H1 (cell line): ENCODE results near the gene HNRNPH2. TPM values are rescaled to one million over a fixed set of nuclear protein-coding genes. Genes with fewer than 3 reads are reported as not detected.

Experiments
- CTCF ChIA-PET: fragments of 300-600 bp; sonication (Branson Sonifier 250); formaldehyde crosslinking; loops from one replicate; lab custom pipeline; 2021; ENCODE audit not compliant: partially characterized antibody; lab: Charles Lee
- POLR2A ChIA-PET: fragments of 300-600 bp; sonication (Branson Sonifier 250); formaldehyde crosslinking; loops from one replicate; lab custom pipeline; 2021; ENCODE audit warnings: inconsistent platforms; ENCODE audit not compliant: partially characterized antibody; lab: Charles Lee
- DNase-seq, 2 experiments: peaks; one replicate each; pipeline versions ENCODE4 v3.0.0 to v3.0.0-alpha.2; 2010 to 2022; ENCODE audit warnings: low spot score in 2 of 2, low read depth in 1 of 2, mixed read lengths in 1 of 2
- FAIRE-seq: peaks from 2 replicates; lab custom pipeline; 2011; peaks lifted over from hg19 to GRCh38; lab: Jason Lieb, UNC
- H2AFZ ChIP-seq: 2 replicates; pipeline ENCODE4 v1.8.1; 2012; ENCODE audit warnings: low read length, inconsistent platforms
- H2AK5ac ChIP-seq: 2 replicates; pipeline ENCODE4 v1.6.1; 2013; ENCODE audit warnings: low read depth, low read length
- H2BK120ac ChIP-seq: replicated peaks from 2 replicates; pipeline ENCODE3; 2013; ENCODE audit warnings: low read depth, low read length, inconsistent platforms
- H2BK12ac ChIP-seq: 2 replicates; pipeline ENCODE4 v1.6.1; 2013; ENCODE audit warnings: low read depth, low read length
- H2BK15ac ChIP-seq: 2 replicates; pipeline ENCODE4 v1.6.1; 2013; ENCODE audit warnings: low read length
- H2BK20ac ChIP-seq: 2 replicates; pipeline ENCODE4 v1.6.1; 2013; ENCODE audit warnings: low read length
- H2BK5ac ChIP-seq: 2 replicates; pipeline ENCODE4 v1.6.1; 2013; ENCODE audit warnings: low read depth, low read length
- H3K14ac ChIP-seq: 2 replicates; pipeline ENCODE4 v1.6.1; 2013; ENCODE audit warnings: inconsistent platforms; ENCODE audit not compliant: insufficient read length
- H3K18ac ChIP-seq: 2 replicates; pipeline ENCODE4 v1.6.1; 2013; ENCODE audit warnings: low read length; ENCODE audit errors: extremely low read depth
- H3K23ac ChIP-seq: 2 replicates; pipeline ENCODE4 v1.6.1; 2013; ENCODE audit warnings: inconsistent platforms; ENCODE audit not compliant: insufficient read length
- H3K23me2 ChIP-seq: 2 replicates; pipeline ENCODE4 v1.6.1; 2013; ENCODE audit warnings: low read depth, low read length
- H3K27ac ChIP-seq: 2 replicates; pipeline ENCODE4 v1.6.1; 2011; ENCODE audit warnings: low read depth, low read length, inconsistent platforms
- H3K27me3 ChIP-seq, 4 experiments: replicated peaks in 1 of 4; 1 replicate in 1 of 4; 2 replicates in 3 of 4; pipeline versions ENCODE4 v1.6.1 to v1.8.1; 2011 to 2013; ENCODE audit warnings: low read length in 3 of 4, mild to moderate bottlenecking in 3 of 4, inconsistent platforms in 2 of 4, mixed read lengths in 2 of 4, moderate library complexity in 1 of 4; ENCODE audit not compliant: control insufficient read depth in 3 of 4, insufficient read depth in 3 of 4; ENCODE audit errors: extremely low read depth in 1 of 4
- H3K36me3 ChIP-seq, 4 experiments: 2 replicates each; pipeline versions ENCODE4 v1.6.1 to v1.8.1; 2011 to 2013; ENCODE audit warnings: mild to moderate bottlenecking in 4 of 4, low read length in 3 of 4, moderate library complexity in 2 of 4, control low read depth in 1 of 4, inconsistent platforms in 1 of 4; ENCODE audit not compliant: insufficient read depth in 4 of 4, control insufficient read depth in 2 of 4
- H3K4ac ChIP-seq: replicated peaks from 2 replicates; pipeline ENCODE3; 2013; ENCODE audit warnings: low read length, low read depth, mixed read lengths, inconsistent platforms; ENCODE audit not compliant: insufficient read length
- H3K4me1 ChIP-seq, 4 experiments: replicated peaks in 1 of 4; 1 replicate in 1 of 4; 2 replicates in 3 of 4; pipeline versions ENCODE4 v1.6.1 to v1.8.1; 2011 to 2013; ENCODE audit warnings: low read length in 3 of 4, inconsistent platforms in 2 of 4, mixed read lengths in 1 of 4; ENCODE audit not compliant: insufficient read depth in 4 of 4, control insufficient read depth in 3 of 4
- H3K4me2 ChIP-seq, 2 experiments: 2 replicates each; pipeline versions ENCODE4 v1.6.1 to v1.8.1; 2011 to 2013; ENCODE audit warnings: low read depth in 2 of 2, low read length in 2 of 2, control low read depth in 1 of 2, inconsistent platforms in 1 of 2, mild to moderate bottlenecking in 1 of 2; ENCODE audit not compliant: insufficient read depth in 1 of 2
- H3K4me3 ChIP-seq, 4 experiments: fragments of 200-600, 300-600 bp in 1 of 4; sonication (generic), shearing (Covaris generic), sonication (Bioruptor Twin) in 1 of 4; 2 replicates each; pipeline versions ENCODE4 v1.5.1 to v1.8.1; 2011 to 2016; ENCODE audit warnings: low read length in 4 of 4, low read depth in 3 of 4, control low read depth in 2 of 4, inconsistent platforms in 2 of 4, mild to moderate bottlenecking in 2 of 4, mixed read lengths in 1 of 4, moderate library complexity in 1 of 4; ENCODE audit not compliant: insufficient read depth in 2 of 4; ENCODE audit errors: extremely low read depth in 1 of 4
- H3K56ac ChIP-seq: replicated peaks from 2 replicates; pipeline ENCODE3; 2013; ENCODE audit warnings: low read depth, mild to moderate bottlenecking, mixed read lengths, low read length, inconsistent platforms; ENCODE audit not compliant: insufficient read length
- H3K79me1 ChIP-seq: 2 replicates; pipeline ENCODE4 v1.6.1; 2013; ENCODE audit warnings: low read depth, low read length, control low read depth
- H3K79me2 ChIP-seq, 2 experiments: 2 replicates each; pipeline versions ENCODE4 v1.6.1 to v1.8.1; 2012 to 2013; ENCODE audit warnings: low read length in 2 of 2, mild to moderate bottlenecking in 2 of 2, inconsistent platforms in 1 of 2; ENCODE audit not compliant: insufficient read depth in 2 of 2, control insufficient read depth in 1 of 2
- H3K9ac ChIP-seq, 4 experiments: replicated peaks in 1 of 4; 1 replicate in 1 of 4; 2 replicates in 3 of 4; pipeline versions ENCODE4 v1.6.1 to v1.8.1; 2011 to 2013; ENCODE audit warnings: low read depth in 3 of 4, low read length in 3 of 4, control low read depth in 2 of 4, mild to moderate bottlenecking in 2 of 4, moderate library complexity in 2 of 4, inconsistent platforms in 1 of 4; ENCODE audit errors: extremely low read depth in 1 of 4
- H3K9me3 ChIP-seq, 2 experiments: 2 replicates each; pipeline versions ENCODE4 v1.6.1 to v1.8.1; 2012 to 2013; ENCODE audit warnings: mild to moderate bottlenecking in 2 of 2, moderate library complexity in 2 of 2, control low read depth in 1 of 2, inconsistent platforms in 1 of 2, low read depth in 1 of 2, low read length in 1 of 2, mixed read lengths in 1 of 2; ENCODE audit not compliant: insufficient read depth in 2 of 2
- H4K20me1 ChIP-seq, 2 experiments: replicated peaks in 1 of 2; 2 replicates each; pipeline versions ENCODE3 to v1.8.1; 2011 to 2013; ENCODE audit warnings: inconsistent platforms in 2 of 2, low read length in 2 of 2, mild to moderate bottlenecking in 1 of 2; ENCODE audit not compliant: insufficient read depth in 2 of 2, control insufficient read depth in 1 of 2
- H4K5ac ChIP-seq: 2 replicates; pipeline ENCODE4 v1.6.1; 2013; ENCODE audit warnings: low read length, low read depth, mixed read lengths, inconsistent platforms; ENCODE audit not compliant: insufficient read length
- H4K8ac ChIP-seq: 2 replicates; pipeline ENCODE4 v1.8.0; 2013; ENCODE audit warnings: mild to moderate bottlenecking, moderate library complexity, low read length, inconsistent platforms; ENCODE audit not compliant: insufficient read depth; ENCODE audit errors: extremely low read depth
- H4K91ac ChIP-seq: replicated peaks from 2 replicates; pipeline ENCODE3; 2013; ENCODE audit warnings: low read length, mixed read lengths, inconsistent platforms; ENCODE audit not compliant: insufficient read length
- FOSL1 ChIP-seq: IDR thresholded peaks from 2 replicates; pipeline ENCODE4 v1.6.1; 2011; ENCODE audit warnings: mild to moderate bottlenecking, low read depth, low read length, moderate library complexity; ENCODE audit not compliant: insufficient read depth
- MAFK ChIP-seq: IDR thresholded peaks from 2 replicates; pipeline ENCODE4 v1.6.1; 2012; ENCODE audit warnings: low read depth, mild to moderate bottlenecking, improper control_type of control experiment, low read length
- WGBS, 2 experiments: shearing (Covaris generic) in 1 of 2; methylation state at CpG; one replicate each; pipeline versions ENCODE4 v1.1.6 to v1.1.7; 2013 to 2015; ENCODE audit warnings: low lambda C conversion rate in 2 of 2, mixed read lengths in 2 of 2, inconsistent platforms in 1 of 2, low coverage in 1 of 2, missing lambda C conversion rate in 1 of 2; ENCODE audit not compliant: insufficient replicate concordance in 2 of 2, insufficient coverage in 1 of 2, insufficient read length in 1 of 2; ENCODE audit errors: extremely low coverage in 1 of 2, missing lambda C conversion rate in 1 of 2; 5-methylcytosine and 5-hydroxymethylcytosine counted together
- polyA plus RNA-seq, 7 experiments: library from polyadenylated mRNA; depleted of rRNA in 3 of 7; stranded (reverse) in 5 of 7; unstranded in 2 of 7; fragments of >200 nt in 5 of 7; fragments of 200-250 nt in 2 of 7; gene quantifications; 1 replicate in 5 of 7; 2 replicates in 1 of 7; 4 replicates in 1 of 7; pipeline versions ENCODE4 v1.2.1 to v1.2.3, GENCODE V29; 2011 to 2013; ENCODE audit warnings: missing spikeins in 2 of 7, mixed read lengths in 2 of 7
- total RNA-seq: library from RNA; stranded (reverse); fragmentation: NEBNext Ultra II Directional; extraction: Animal tissue kit (Norgen Biotek cat#: 25700); gene quantifications from 2 replicates; pipeline ENCODE4 v1.2.1, GENCODE V29; 2021

Gene HNRNPH2
- total and polyA plus RNA-seq, 2 of the 8 experiments (the other 6 are each of a cell fraction or from before 2014, with no cell fraction given), result 27.7 to 66.7 TPM

DNA sequence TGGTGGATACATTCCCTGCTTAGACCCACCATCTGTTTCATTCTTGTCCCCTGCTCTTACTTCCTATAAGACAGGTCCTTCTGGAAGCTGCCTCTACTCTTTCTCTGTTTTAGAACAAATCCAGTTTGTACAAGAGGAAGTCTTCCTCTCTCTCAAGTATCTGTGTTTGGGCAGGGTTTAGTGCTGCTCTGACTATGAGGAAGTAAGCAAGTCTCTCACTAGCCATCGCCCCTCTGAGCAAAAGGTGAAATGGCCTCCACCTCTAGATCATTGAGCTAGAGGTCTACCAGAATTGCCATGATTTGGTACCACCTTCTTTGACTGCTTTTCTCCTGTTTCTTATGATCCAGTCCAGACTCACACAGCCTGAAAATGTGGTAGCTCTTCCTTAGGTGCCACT lies 30.5 kb upstream of the HNRNPH2 start:
- Histone ChIP-seq H3K4me1 (no peaks in the 10 kb centered on the region), H3K23me2 (no peaks in the 10 kb centered on the region), H3K23ac (no peak overlapping the region), H2BK20ac (no peak overlapping the region), H3K56ac (no peak overlapping the region), H3K4me2 (no peak overlapping the region), H3K18ac (no peak overlapping the region), H3K9ac (no peak overlapping the region), H3K79me2 (no peaks in the 10 kb centered on the region), H3K79me1 (no peaks in the 10 kb centered on the region), H3K27me3 (no peaks in the 10 kb centered on the region)
- WGBS, 2 experiments, result no CpG with 5 or more reads among the region's 1 CpG
- TF ChIP-seq MAFK (no peak), FOSL1 (no peak)
- TF ChIP-seq, all 59 proteins: peak for 0
- H2BK15ac ChIP-seq, result no peak overlapping the region
- no peaks in the 10 kb centered on the region for H4K20me1 ChIP-seq
- H2BK5ac ChIP-seq, result no peak overlapping the region
- H2AK5ac ChIP-seq, result no peak overlapping the region
- H3K4me3 ChIP-seq, result no peak overlapping the region
- no peak overlapping the region for H4K8ac ChIP-seq
- no peaks in the 10 kb centered on the region for H3K36me3 ChIP-seq
- FAIRE-seq (no peak), DNase-seq (no peak)
- H3K14ac ChIP-seq, result no peak overlapping the region
- H4K5ac ChIP-seq, result no peak overlapping the region
- no peak overlapping the region for H3K27ac ChIP-seq
- no peak overlapping the region for H2BK120ac ChIP-seq
- H2BK12ac ChIP-seq, result no peak overlapping the region
- H4K91ac ChIP-seq, result no peak overlapping the region
- ChIA-PET CTCF (interaction anchor here (0.9 kb wide), 1 partner anchor 11 kb away, joined by 4 read pairs; no protein-coding TSS in a partner anchor), POLR2A (interaction anchor here (5.1 kb wide), 1 partner anchor 13 kb away, joined by 27 read pairs; the partner anchor contains the start of gene RPL36A)
- H3K9me3 ChIP-seq, result no peaks in the 10 kb centered on the region
- no peak overlapping the region for H2AFZ ChIP-seq
- no peak overlapping the region for H3K4ac ChIP-seq
